Endothelial cell of umbilical vein (primary cell): ENCODE measurements around the gene SCAF8.

ENCODE experiments used
- GATA2 ChIP-seq: IDR thresholded peaks from 2 replicates; pipeline ENCODE4 v1.7.0; 2011; ENCODE audit warnings: low read depth, mild to moderate bottlenecking, moderate library complexity, mixed read lengths, low read length; ENCODE audit not compliant: insufficient read length, insufficient read depth
- POLR2AphosphoS5 ChIP-seq: IDR thresholded peaks from 2 replicates; pipeline ENCODE4 v1.6.1; 2012; ENCODE audit warnings: low read depth, mild to moderate bottlenecking, control low read depth, low read length, moderate library complexity; ENCODE audit not compliant: insufficient read depth
- TF ChIP-seq, protein P1 (sequence below), 2 donors: IDR thresholded peaks; 1 replicate in 1 of 2; 2 replicates in 1 of 2; pipeline ENCODE4 v1.5.1; 2011; ENCODE audit warnings: low read length in 2 of 2, mild to moderate bottlenecking in 2 of 2, moderate library complexity in 2 of 2, control low read depth in 1 of 2, inconsistent platforms in 1 of 2, low read depth in 1 of 2; ENCODE audit not compliant: insufficient read depth in 1 of 2; ENCODE audit errors: extremely low read depth in 1 of 2

DNA sequence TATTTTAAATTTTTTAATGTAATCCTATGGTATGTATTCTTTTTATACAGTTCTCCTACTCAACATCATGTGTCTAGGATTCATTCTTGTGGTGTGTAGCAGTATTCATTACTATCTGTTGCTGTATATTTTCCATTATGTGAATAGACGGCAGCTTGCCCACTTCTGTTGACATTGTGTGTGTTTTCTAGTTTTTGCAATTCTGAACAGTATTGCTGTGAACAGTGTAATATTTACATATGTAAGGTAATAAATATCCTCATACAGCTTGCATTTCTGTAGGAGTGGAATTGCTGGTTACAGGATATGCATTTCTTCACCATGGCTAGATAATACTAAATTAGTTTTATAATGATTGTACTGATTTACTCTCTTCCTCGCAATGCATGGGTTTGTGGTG, 51.9 kb downstream of the SCAF8 start:
- TF ChIP-seq, protein P1, sequence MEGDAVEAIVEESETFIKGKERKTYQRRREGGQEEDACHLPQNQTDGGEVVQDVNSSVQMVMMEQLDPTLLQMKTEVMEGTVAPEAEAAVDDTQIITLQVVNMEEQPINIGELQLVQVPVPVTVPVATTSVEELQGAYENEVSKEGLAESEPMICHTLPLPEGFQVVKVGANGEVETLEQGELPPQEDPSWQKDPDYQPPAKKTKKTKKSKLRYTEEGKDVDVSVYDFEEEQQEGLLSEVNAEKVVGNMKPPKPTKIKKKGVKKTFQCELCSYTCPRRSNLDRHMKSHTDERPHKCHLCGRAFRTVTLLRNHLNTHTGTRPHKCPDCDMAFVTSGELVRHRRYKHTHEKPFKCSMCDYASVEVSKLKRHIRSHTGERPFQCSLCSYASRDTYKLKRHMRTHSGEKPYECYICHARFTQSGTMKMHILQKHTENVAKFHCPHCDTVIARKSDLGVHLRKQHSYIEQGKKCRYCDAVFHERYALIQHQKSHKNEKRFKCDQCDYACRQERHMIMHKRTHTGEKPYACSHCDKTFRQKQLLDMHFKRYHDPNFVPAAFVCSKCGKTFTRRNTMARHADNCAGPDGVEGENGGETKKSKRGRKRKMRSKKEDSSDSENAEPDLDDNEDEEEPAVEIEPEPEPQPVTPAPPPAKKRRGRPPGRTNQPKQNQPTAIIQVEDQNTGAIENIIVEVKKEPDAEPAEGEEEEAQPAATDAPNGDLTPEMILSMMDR (IDR thresholded peaks at IDR 0.05; ENCODE audit: extremely low read depth in 1 of 2, insufficient read depth in 1 of 2, low read depth in 1 of 2, low read length in 2 of 2), result no peak
- TF ChIP-seq GATA2, result no peak
- no peak for TF ChIP-seq POLR2AphosphoS5
